ENCODE data around the gene PTPRC.

The PTPRC gene

DNA sequence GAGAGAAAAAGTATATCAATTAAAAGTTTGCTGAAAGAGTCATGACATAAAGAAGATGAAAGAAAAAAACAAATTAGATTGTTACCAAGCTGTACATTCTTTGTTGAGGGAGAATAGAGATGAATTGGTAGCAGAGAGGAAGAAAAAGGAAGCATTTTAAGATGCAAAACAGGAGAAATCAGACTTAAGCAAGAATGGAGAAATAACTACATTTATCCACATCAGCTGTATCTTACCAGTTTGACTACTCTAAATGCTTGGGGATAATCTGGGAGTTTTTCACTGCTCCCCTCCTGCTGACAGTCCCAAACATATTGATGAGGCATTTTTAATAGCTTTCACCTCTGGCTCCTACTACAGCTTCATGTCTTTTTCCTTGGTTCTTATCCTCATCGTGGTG is 16.8 kb upstream of the PTPRC start:
- Histone ChIP-seq H3K36me3 (ENCODE audit: control insufficient read depth, insufficient read depth, low read length, severe bottlenecking) (no peaks in the 10 kb centered on the region), H3K27me3 (replicated peaks; ENCODE audit: control insufficient read depth, insufficient read depth, low read length) (no peaks in the 10 kb centered on the region), H3K9ac (ENCODE audit: low read length) (no peak overlapping the region), H3K9me3 (ENCODE audit: control insufficient read depth, low read length) (no peaks in the 10 kb centered on the region), H3K4me1 (ENCODE audit: control insufficient read depth, insufficient read depth, low read length) (peaks cover 4% of the 10 kb centered on the region), H3K4me3 (ENCODE audit: low read length) (no peak overlapping the region)
- no peak for DNase-seq (ENCODE audit: low read depth)

- H3K4me3 ChIP-seq (ENCODE audit: low read length): no peak overlapping the region
- no peaks in the 10 kb centered on the region for H3K36me3 ChIP-seq (ENCODE audit: control insufficient read depth, insufficient read depth, low read length, severe bottlenecking)
- H3K4me1 ChIP-seq (ENCODE audit: control insufficient read depth, insufficient read depth, low read length): peaks cover 4% of the 10 kb centered on the region
- DNase-seq (ENCODE audit: low read depth): peak; percentile 14
- H3K27me3 ChIP-seq (replicated peaks; ENCODE audit: control insufficient read depth, insufficient read depth, low read length): no peaks in the 10 kb centered on the region
- no peak overlapping the region for H3K9ac ChIP-seq (ENCODE audit: low read length)
- H3K9me3 ChIP-seq (ENCODE audit: control insufficient read depth, low read length): no peaks in the 10 kb centered on the region
Observed at GRCh38 chr1:198623752-198624647, 14.8 kb upstream of the PTPRC start.

DNA sequence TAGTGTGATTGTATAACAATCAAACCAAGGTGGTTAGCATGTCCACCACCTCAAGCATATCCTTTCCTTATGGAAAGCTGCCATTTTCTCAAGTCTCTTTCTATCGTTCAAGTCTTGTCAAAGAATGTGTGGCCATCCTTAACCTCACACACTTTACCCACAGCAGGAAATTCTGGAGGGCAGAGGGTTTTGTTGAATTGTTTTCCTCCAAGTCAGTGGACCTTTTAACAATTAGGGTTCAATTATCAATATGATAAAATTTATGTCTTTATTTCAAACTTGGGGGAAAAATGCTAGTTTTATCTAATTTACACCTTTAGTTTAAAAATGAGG is 14.2 kb upstream of the PTPRC start:
- no peaks in the 10 kb centered on the region for H3K27me3 ChIP-seq (replicated peaks; ENCODE audit: control insufficient read depth, insufficient read depth, low read length)
- DNase-seq (ENCODE audit: low read depth): no peak
- H3K4me1 ChIP-seq (ENCODE audit: control insufficient read depth, insufficient read depth, low read length): peaks cover 4% of the 10 kb centered on the region
- H3K36me3 ChIP-seq (ENCODE audit: control insufficient read depth, insufficient read depth, low read length, severe bottlenecking): no peaks in the 10 kb centered on the region
- no peak overlapping the region for H3K9ac ChIP-seq (ENCODE audit: low read length)
- no peaks in the 10 kb centered on the region for H3K9me3 ChIP-seq (ENCODE audit: control insufficient read depth, low read length)
- H3K4me3 ChIP-seq (ENCODE audit: low read length): no peak overlapping the region

- no peak for DNase-seq (ENCODE audit: low read depth)
- H3K4me1 ChIP-seq (ENCODE audit: control insufficient read depth, insufficient read depth, low read length): peaks cover 4% of the 10 kb centered on the region
- H3K9ac ChIP-seq (ENCODE audit: low read length): no peak overlapping the region
- H3K4me3 ChIP-seq (ENCODE audit: low read length): no peak overlapping the region
- no peaks in the 10 kb centered on the region for H3K36me3 ChIP-seq (ENCODE audit: control insufficient read depth, insufficient read depth, low read length, severe bottlenecking)
- H3K9me3 ChIP-seq (ENCODE audit: control insufficient read depth, low read length): no peaks in the 10 kb centered on the region
- no peaks in the 10 kb centered on the region for H3K27me3 ChIP-seq (replicated peaks; ENCODE audit: control insufficient read depth, insufficient read depth, low read length)
Observed at GRCh38 chr1:198627436-198628066, 11.3 kb upstream of the PTPRC start.

DNA sequence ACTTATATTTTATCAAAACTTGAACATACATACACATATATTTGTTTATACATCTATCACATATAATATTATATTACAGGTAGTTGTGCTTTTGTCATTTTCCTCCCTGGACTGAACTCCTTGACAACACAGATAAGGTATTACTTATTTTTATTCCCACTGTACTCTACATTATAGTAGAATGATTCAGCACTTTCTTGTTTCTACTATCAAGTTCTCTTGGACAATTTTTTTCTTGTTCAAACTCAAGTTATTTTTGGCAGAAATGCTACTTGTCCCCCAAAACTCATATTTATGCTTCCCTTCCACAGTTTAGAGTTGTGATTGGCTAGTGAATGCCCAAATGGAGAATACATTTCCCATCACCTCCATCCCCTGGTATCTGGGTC is 10.8 kb upstream of the PTPRC start:
- H3K9me3 ChIP-seq (ENCODE audit: control insufficient read depth, low read length): no peaks in the 10 kb centered on the region
- no peak overlapping the region for H3K4me3 ChIP-seq (ENCODE audit: low read length)
- H3K36me3 ChIP-seq (ENCODE audit: control insufficient read depth, insufficient read depth, low read length, severe bottlenecking): no peaks in the 10 kb centered on the region
- peaks cover 4% of the 10 kb centered on the region for H3K4me1 ChIP-seq (ENCODE audit: control insufficient read depth, insufficient read depth, low read length)
- H3K9ac ChIP-seq (ENCODE audit: low read length): no peak overlapping the region
- H3K27me3 ChIP-seq (replicated peaks; ENCODE audit: control insufficient read depth, insufficient read depth, low read length): no peaks in the 10 kb centered on the region
- no peak for DNase-seq (ENCODE audit: low read depth)

DNA sequence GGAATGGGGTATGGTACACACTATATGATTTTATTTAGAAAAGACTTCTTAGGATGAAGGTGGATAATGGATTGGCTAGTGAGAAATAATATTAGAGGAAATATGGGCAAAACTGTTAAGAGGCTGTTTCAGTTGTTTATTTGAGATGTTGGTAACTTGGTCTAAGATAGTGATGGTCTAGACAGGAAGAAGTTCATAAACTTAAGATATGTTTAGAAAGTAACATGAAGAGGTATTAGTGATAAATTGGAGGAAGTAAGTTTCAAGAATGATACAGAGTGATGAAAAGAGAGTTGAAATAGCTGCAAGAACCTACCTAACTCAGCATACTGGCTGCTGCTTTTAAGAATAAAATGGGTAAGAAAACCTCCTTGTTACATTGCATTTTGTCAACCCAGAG is 9.2 kb upstream of the PTPRC start:
- no peak overlapping the region for H3K9ac ChIP-seq (ENCODE audit: low read length)

DNA sequence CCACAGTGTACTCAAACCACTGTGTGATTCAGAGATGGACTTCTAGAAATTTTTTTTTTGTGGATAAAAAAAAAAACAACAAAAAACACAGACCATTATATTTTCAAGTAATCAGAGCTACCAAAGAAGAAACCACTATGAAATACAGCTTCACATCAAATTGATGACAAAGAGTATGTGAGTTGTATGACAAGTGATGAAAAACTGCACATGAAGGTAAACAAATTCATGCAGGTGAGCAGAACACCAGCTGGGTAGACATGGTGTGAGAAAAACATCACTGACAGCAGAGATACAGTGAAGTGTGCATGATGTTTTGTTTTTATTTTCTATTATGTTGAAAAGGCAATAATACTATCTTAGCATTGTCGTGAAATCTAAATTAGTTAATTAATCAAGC is 8.0 kb upstream of the PTPRC start:
- Histone ChIP-seq H3K9ac (ENCODE audit: low read length) (no peak overlapping the region), H3K4me3 (ENCODE audit: low read length) (no peak overlapping the region), H3K4me1 (ENCODE audit: control insufficient read depth, insufficient read depth, low read length) (no peaks in the 10 kb centered on the region), H3K36me3 (ENCODE audit: control insufficient read depth, insufficient read depth, low read length, severe bottlenecking) (no peaks in the 10 kb centered on the region), H3K27me3 (replicated peaks; ENCODE audit: control insufficient read depth, insufficient read depth, low read length) (no peaks in the 10 kb centered on the region), H3K9me3 (ENCODE audit: control insufficient read depth, low read length) (no peaks in the 10 kb centered on the region)
- DNase-seq (ENCODE audit: low read depth): no peak

More for the DNA sequence above, 9.2 kb upstream of the PTPRC start:
- Histone ChIP-seq H3K9me3 (ENCODE audit: control insufficient read depth, low read length) (no peaks in the 10 kb centered on the region), H3K4me1 (ENCODE audit: control insufficient read depth, insufficient read depth, low read length) (no peaks in the 10 kb centered on the region), H3K4me3 (ENCODE audit: low read length) (no peak overlapping the region), H3K27me3 (replicated peaks; ENCODE audit: control insufficient read depth, insufficient read depth, low read length) (no peaks in the 10 kb centered on the region), H3K36me3 (ENCODE audit: control insufficient read depth, insufficient read depth, low read length, severe bottlenecking) (no peaks in the 10 kb centered on the region)
- no peak for DNase-seq (ENCODE audit: low read depth)

GRCh38 chr1:198631292-198631691 is 7.5 kb upstream of the PTPRC start:
- H3K9ac ChIP-seq (ENCODE audit: low read length): no peak overlapping the region
- no peaks in the 10 kb centered on the region for H3K4me1 ChIP-seq (ENCODE audit: control insufficient read depth, insufficient read depth, low read length)
- DNase-seq (ENCODE audit: low read depth): no peak
- H3K36me3 ChIP-seq (ENCODE audit: control insufficient read depth, insufficient read depth, low read length, severe bottlenecking): no peaks in the 10 kb centered on the region
- no peak overlapping the region for H3K4me3 ChIP-seq (ENCODE audit: low read length)
- H3K9me3 ChIP-seq (ENCODE audit: control insufficient read depth, low read length): no peaks in the 10 kb centered on the region
- no peaks in the 10 kb centered on the region for H3K27me3 ChIP-seq (replicated peaks; ENCODE audit: control insufficient read depth, insufficient read depth, low read length)

DNA sequence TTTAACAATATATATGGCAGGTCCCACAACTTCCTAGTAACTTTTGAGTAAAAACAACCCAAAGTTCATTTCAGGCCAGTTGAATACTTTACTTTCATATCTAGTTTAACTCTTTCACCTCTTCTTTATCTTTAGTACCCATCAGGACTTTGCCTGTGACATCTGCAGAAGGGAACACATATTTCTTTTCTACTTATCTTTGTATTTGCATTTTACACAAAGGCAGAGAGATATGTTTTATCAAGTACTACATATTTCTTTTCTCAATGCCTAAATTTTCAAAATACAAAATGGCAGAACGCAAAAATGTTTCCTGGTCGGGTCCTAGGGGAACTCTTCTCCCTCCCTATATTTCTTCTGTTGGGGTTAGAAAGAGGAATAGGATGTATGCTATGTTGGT is 6.8 kb upstream of the PTPRC start:
- Histone ChIP-seq H3K36me3 (ENCODE audit: control insufficient read depth, insufficient read depth, low read length, severe bottlenecking) (no peaks in the 10 kb centered on the region), H3K9me3 (ENCODE audit: control insufficient read depth, low read length) (no peaks in the 10 kb centered on the region), H3K9ac (ENCODE audit: low read length) (no peak overlapping the region), H3K27me3 (replicated peaks; ENCODE audit: control insufficient read depth, insufficient read depth, low read length) (no peaks in the 10 kb centered on the region), H3K4me3 (ENCODE audit: low read length) (no peak overlapping the region), H3K4me1 (ENCODE audit: control insufficient read depth, insufficient read depth, low read length) (no peaks in the 10 kb centered on the region)
- DNase-seq (ENCODE audit: low read depth): no peak

- H3K4me1 ChIP-seq (ENCODE audit: control insufficient read depth, insufficient read depth, low read length): no peaks in the 10 kb centered on the region
- H3K9ac ChIP-seq (ENCODE audit: low read length): no peak overlapping the region
- H3K27me3 ChIP-seq (replicated peaks; ENCODE audit: control insufficient read depth, insufficient read depth, low read length): no peaks in the 10 kb centered on the region
- H3K9me3 ChIP-seq (ENCODE audit: control insufficient read depth, low read length): no peaks in the 10 kb centered on the region
- no peak for DNase-seq (ENCODE audit: low read depth)
- no peak overlapping the region for H3K4me3 ChIP-seq (ENCODE audit: low read length)
- H3K36me3 ChIP-seq (ENCODE audit: control insufficient read depth, insufficient read depth, low read length, severe bottlenecking): no peaks in the 10 kb centered on the region
Observed at GRCh38 chr1:198633675-198634121, 5.1 kb upstream of the PTPRC start.

- no peaks in the 10 kb centered on the region for H3K27me3 ChIP-seq (replicated peaks; ENCODE audit: control insufficient read depth, insufficient read depth, low read length)
- H3K9ac ChIP-seq (ENCODE audit: low read length): no peak overlapping the region
- H3K4me1 ChIP-seq (ENCODE audit: control insufficient read depth, insufficient read depth, low read length): no peaks in the 10 kb centered on the region
- H3K36me3 ChIP-seq (ENCODE audit: control insufficient read depth, insufficient read depth, low read length, severe bottlenecking): no peaks in the 10 kb centered on the region
- H3K9me3 ChIP-seq (ENCODE audit: control insufficient read depth, low read length): no peaks in the 10 kb centered on the region
- DNase-seq (ENCODE audit: low read depth): no peak
- H3K4me3 ChIP-seq (ENCODE audit: low read length): no peak overlapping the region
Observed at GRCh38 chr1:198635964-198636363, 2.9 kb upstream of the PTPRC start.

All from adipocyte (in vitro differentiated cells).